ENCODE measurements around the gene NEDD9.

Gene NEDD9

GRCh38 chr6:11202513-11203305, 29.8 kb downstream of the NEDD9 start:
- no peak for DNase-seq (ENCODE audit: extremely low read depth in 1 of 2, low read depth in 1 of 2)

- no peak for DNase-seq (ENCODE audit: extremely low read depth in 1 of 2, low read depth in 1 of 2)
Measured at GRCh38 chr6:11201772-11202512, 30.5 kb downstream of the NEDD9 start.

- DNase-seq (ENCODE audit: extremely low read depth in 1 of 2, low read depth in 1 of 2), result no peak
Measured at GRCh38 chr6:11201015-11201414, 31.5 kb downstream of the NEDD9 start.

- DNase-seq (ENCODE audit: extremely low read depth in 1 of 2, low read depth in 1 of 2), result no peak
Measured at GRCh38 chr6:11200356-11200755, 32.1 kb downstream of the NEDD9 start.

GRCh38 chr6:11198663-11199603, 33.5 kb downstream of the NEDD9 start:
- DNase-seq (ENCODE audit: extremely low read depth in 1 of 2, low read depth in 1 of 2), result no peak

- DNase-seq (ENCODE audit: extremely low read depth in 1 of 2, low read depth in 1 of 2), result no peak
Measured at GRCh38 chr6:11197850-11198249, 34.6 kb downstream of the NEDD9 start.

- DNase-seq (ENCODE audit: extremely low read depth in 1 of 2, low read depth in 1 of 2), result no peak
Measured at GRCh38 chr6:11197175-11197536, 35.3 kb downstream of the NEDD9 start.

GRCh38 chr6:11196511-11197174, 35.8 kb downstream of the NEDD9 start:
- DNase-seq (ENCODE audit: extremely low read depth in 1 of 2, low read depth in 1 of 2), result no peak

- DNase-seq (ENCODE audit: extremely low read depth in 1 of 2, low read depth in 1 of 2), result no peak
Measured at GRCh38 chr6:11194356-11195218, 37.9 kb downstream of the NEDD9 start.

- no peak for DNase-seq (ENCODE audit: extremely low read depth in 1 of 2, low read depth in 1 of 2)
Measured at GRCh38 chr6:11193434-11193833, 39.0 kb downstream of the NEDD9 start.

GRCh38 chr6:11192167-11192566, 40.3 kb downstream of the NEDD9 start:
- DNase-seq (ENCODE audit: extremely low read depth in 1 of 2, low read depth in 1 of 2), result no peak

- DNase-seq (ENCODE audit: extremely low read depth in 1 of 2, low read depth in 1 of 2), result no peak
Measured at GRCh38 chr6:11190625-11191245, 41.7 kb downstream of the NEDD9 start.

- DNase-seq (ENCODE audit: extremely low read depth in 1 of 2, low read depth in 1 of 2), result no peak
Measured at GRCh38 chr6:11189865-11190624, 42.4 kb downstream of the NEDD9 start.

- DNase-seq (ENCODE audit: extremely low read depth in 1 of 2, low read depth in 1 of 2), result no peak
Measured at GRCh38 chr6:11188161-11188915, 44.1 kb downstream of the NEDD9 start.

GRCh38 chr6:11187301-11187700, 45.2 kb downstream of the NEDD9 start:
- no peak for DNase-seq (ENCODE audit: extremely low read depth in 1 of 2, low read depth in 1 of 2)

GRCh38 chr6:11185204-11185842, 47.1 kb downstream of the NEDD9 start:
- DNase-seq (ENCODE audit: extremely low read depth in 1 of 2, low read depth in 1 of 2), result no peak

- DNase-seq (ENCODE audit: extremely low read depth in 1 of 2, low read depth in 1 of 2), result no peak
Measured at GRCh38 chr6:11183761-11184362, 48.6 kb downstream of the NEDD9 start.

Data from activated CD8-positive, alpha-beta memory T cell treated with anti-CD3 and anti-CD28 coated beads for 1 hour (primary cell).